Activated B cell treated with CpG ODN at 0.5 μM for 24 hours (primary cell): Measurements from ENCODE around the gene NAPB. TPM values are rescaled to one million over a fixed set of nuclear protein-coding genes. Genes with fewer than 3 reads are reported as not detected.

Experiments used
- ATAC-seq: fragments of 200-7000 bp; cut with Tn5 transposase; one replicate; pipeline ENCODE4 v1.10.0; 2021; ENCODE audit warnings: low read depth, mild to moderate bottlenecking, moderate library complexity
- CTCF ChIA-PET: fragments of 350-600 bp; sonication (Branson Sonifier 250); formaldehyde crosslinking; loops from one replicate; lab custom pipeline; 2021; ENCODE audit warnings: antibody characterized with exemption; lab: Charles Lee
- POLR2A ChIA-PET: fragments of 350-600 bp; sonication (Branson Sonifier 250); formaldehyde crosslinking; loops from one replicate; lab custom pipeline; 2021; ENCODE audit warnings: antibody characterized with exemption; lab: Charles Lee
- DNase-seq: peaks from one replicate; pipeline ENCODE4 v3.0.0; 2022
- H3K27ac Mint-ChIP-seq: one replicate; pipeline ENCODE4 v1.8.0; 2020; ENCODE audit warnings: mixed read lengths
- H3K27me3 Mint-ChIP-seq: one replicate; pipeline ENCODE4 v1.8.0; 2021; ENCODE audit warnings: mixed read lengths
- H3K36me3 Mint-ChIP-seq: one replicate; pipeline ENCODE4 v1.8.0; 2021; ENCODE audit warnings: low read depth, mixed read lengths
- H3K4me1 Mint-ChIP-seq: one replicate; pipeline ENCODE4 v1.8.0; 2021; ENCODE audit warnings: mixed read lengths
- H3K4me3 Mint-ChIP-seq: one replicate; pipeline ENCODE4 v1.8.0; 2020; ENCODE audit warnings: mild to moderate bottlenecking, mixed read lengths
- H3K9me3 Mint-ChIP-seq: one replicate; pipeline ENCODE4 v1.8.0; 2020; ENCODE audit warnings: mixed read lengths
- intact Hi-C: fragments of 100-400 bp; cut with micrococcal nuclease; formaldehyde crosslinking; loops from one replicate; pipeline ENCODE4 v1.15.1; 2024
- total RNA-seq: library from RNA; stranded (reverse); gene quantifications from 2 replicates; pipeline ENCODE4 v1.2.3, GENCODE V29; 2022
- TF ChIP-seq, protein P1 (sequence below): fragments of 200-600 bp; IDR thresholded peaks from one replicate; pipeline ENCODE4 v1.8.0; 2022; ENCODE audit warnings: antibody characterized with exemption, mild to moderate bottlenecking

Gene NAPB
- total RNA-seq, 1 donor from 2014 or later = 7.8 TPM

DNA sequence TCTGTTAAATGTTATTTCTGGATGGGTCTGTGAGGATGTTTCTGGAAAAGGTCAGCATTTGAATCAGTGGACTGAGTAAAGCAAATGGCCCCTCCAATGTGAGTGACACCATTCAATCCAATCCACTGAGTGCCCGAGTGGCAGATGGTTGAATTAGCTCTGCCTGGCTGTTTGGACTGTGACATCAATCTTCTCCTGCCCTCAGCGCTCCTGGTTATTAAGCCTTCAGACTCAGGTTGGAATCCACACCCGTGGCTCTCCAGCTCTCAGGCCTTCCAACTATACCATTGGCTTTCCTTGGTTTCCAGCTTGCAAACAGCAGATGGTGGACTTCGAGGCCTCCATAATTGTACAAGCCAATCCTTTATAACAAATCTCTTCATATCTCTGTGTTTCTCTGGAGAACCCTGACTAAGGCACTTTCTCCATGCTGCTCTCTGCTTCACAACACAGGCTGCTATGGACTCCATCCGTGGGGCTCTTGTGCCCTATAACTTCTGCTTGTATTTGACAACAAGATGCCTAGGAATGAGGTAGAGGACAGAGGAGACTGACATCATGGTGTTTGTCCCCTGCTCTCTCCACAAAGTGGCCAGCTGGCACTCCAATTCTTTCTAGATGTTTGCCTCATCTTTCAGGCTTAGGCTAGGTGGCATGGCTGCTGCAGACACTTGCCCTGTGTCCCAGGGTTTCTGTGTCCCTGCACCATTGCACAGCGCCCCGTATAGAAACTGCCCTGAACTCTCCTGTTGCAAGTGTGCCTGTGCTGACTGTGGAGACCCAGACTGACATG lies 13.4 kb upstream of the NAPB start:
- no peaks in the 10 kb centered on the region for H3K36me3 Mint-ChIP-seq
- no peak overlapping the region for H3K27ac Mint-ChIP-seq
- CTCF ChIA-PET = interaction anchor here (2.3 kb wide), 1 partner anchor 9 kb away, joined by 9 read pairs; no protein-coding TSS in a partner anchor
- POLR2A ChIA-PET = no interaction called here
- ATAC-seq (no peak), DNase-seq (no peak)
- TF ChIP-seq, protein P1, sequence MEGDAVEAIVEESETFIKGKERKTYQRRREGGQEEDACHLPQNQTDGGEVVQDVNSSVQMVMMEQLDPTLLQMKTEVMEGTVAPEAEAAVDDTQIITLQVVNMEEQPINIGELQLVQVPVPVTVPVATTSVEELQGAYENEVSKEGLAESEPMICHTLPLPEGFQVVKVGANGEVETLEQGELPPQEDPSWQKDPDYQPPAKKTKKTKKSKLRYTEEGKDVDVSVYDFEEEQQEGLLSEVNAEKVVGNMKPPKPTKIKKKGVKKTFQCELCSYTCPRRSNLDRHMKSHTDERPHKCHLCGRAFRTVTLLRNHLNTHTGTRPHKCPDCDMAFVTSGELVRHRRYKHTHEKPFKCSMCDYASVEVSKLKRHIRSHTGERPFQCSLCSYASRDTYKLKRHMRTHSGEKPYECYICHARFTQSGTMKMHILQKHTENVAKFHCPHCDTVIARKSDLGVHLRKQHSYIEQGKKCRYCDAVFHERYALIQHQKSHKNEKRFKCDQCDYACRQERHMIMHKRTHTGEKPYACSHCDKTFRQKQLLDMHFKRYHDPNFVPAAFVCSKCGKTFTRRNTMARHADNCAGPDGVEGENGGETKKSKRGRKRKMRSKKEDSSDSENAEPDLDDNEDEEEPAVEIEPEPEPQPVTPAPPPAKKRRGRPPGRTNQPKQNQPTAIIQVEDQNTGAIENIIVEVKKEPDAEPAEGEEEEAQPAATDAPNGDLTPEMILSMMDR = no peak
- H3K4me1 Mint-ChIP-seq = no peaks in the 10 kb centered on the region
- no peak overlapping the region for H3K4me3 Mint-ChIP-seq
- intact Hi-C loops = no loop called here
- peaks cover 3% of the 10 kb centered on the region for H3K27me3 Mint-ChIP-seq
- no peaks in the 10 kb centered on the region for H3K9me3 Mint-ChIP-seq

DNA sequence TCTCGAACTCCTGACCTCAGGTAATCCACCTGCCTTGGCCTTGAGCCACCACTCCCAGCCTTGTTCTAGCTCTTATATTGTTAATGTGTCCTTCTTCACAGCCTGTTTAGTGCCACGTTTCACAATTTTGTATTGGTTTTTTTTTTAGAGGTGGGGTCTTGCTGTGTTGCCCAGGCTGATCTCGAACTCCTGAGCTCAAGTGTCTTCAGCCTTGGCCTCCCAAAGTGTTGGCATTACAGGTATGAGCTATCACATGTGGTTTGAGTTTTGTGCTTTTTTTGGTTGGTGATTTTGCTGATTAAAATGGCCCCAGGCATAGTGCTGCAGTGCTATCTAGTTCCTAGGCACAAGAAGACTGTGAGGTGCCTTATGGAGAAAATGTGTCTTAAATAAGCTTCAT lies 12.3 kb upstream of the NAPB start:
- POLR2A ChIA-PET = no interaction called here
- intact Hi-C loops = no loop called here
- Mint-ChIP-seq H3K27ac (no peak overlapping the region), H3K36me3 (no peaks in the 10 kb centered on the region), H3K27me3 (peaks cover 3% of the 10 kb centered on the region), H3K4me3 (no peak overlapping the region), H3K9me3 (no peaks in the 10 kb centered on the region), H3K4me1 (no peaks in the 10 kb centered on the region)
- DNase-seq (no peak), ATAC-seq (no peak)
- CTCF ChIA-PET = interaction anchor here (1.0 to 2.3 kb wide), 2 partner anchors 10 to 11 kb away, joined by 3 to 9 read pairs; no protein-coding TSS in a partner anchor
- TF ChIP-seq, protein P1 = no peak

DNA sequence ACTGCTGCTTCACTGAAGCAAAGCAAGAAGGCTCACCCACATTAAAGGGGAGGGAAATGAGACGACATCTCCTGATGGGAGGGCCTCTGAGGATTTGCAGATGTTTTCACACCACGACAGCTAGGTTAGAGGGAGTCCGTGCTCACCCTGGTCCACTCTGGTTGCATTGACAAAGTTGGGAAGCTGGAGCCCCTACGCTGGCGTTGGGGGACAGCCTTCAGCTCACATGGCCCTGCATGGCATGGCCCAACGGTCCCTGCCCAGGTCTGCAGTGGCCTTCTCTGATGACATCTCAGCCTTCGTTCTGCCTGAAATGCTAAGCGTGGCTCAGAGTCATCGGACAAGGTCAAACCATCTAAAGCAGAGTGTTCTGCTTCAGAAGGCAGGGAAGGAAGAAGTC lies 3.8 kb upstream of the NAPB start:
- H3K9me3 Mint-ChIP-seq = no peaks in the 10 kb centered on the region
- H3K27ac Mint-ChIP-seq = no peak overlapping the region
- DNase-seq = no peak
- ATAC-seq = no peak
- intact Hi-C loops = no loop called here
- CTCF ChIA-PET = no interaction called here
- POLR2A ChIA-PET = no interaction called here
- TF ChIP-seq, protein P1 = no peak
- no peaks in the 10 kb centered on the region for H3K36me3 Mint-ChIP-seq
- H3K4me3 Mint-ChIP-seq = no peak overlapping the region
- peaks cover 13% of the 10 kb centered on the region for H3K27me3 Mint-ChIP-seq
- peaks cover 7% of the 10 kb centered on the region for H3K4me1 Mint-ChIP-seq

DNA sequence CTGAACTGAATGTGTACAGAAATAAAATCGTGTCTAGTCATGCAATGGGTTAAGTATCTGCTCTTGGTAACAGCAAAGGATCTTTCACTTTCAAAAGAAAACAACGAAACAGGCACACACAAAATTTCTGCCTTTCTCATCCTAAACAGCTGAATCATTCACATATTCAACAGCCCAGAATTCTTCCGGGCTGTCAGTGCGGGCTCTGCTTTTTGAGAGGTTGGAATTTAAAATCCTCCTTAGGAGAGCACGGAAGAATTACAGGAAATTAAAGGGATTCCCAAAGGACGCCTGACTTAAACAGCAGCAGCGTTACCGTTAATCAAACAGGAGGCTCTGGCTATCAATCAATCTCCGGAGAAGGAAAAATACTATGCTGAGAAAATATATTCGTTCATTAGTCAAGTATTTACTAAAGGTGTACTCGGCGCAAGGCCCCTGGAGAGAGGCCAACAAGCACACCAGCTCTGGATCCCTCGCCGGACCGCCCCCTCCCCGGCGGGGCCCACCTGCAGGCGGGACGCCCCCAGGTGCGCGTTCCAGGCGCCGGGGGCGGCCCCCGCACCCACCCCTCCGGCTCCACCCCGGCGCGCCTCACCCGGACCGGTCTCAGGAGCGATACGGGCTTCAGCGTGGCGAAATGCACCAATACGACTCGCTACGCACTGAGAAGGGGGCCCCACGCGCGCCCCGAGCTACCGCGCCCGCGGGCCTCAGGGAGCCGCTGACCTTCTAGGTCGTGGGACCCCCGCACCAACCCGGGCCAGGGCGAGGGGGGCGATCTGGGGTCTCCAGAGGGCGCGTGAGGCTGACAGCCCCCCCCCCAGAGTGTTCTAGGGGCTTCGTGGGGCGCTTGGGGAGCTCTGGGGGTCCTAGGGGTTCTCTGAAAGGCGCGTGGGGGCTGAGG lies 1.0 kb downstream of the NAPB start:
- Mint-ChIP-seq H3K9me3 (no peaks in the 10 kb centered on the region), H3K4me3 (peak overlapping the region; percentile 82), H3K27me3 (peaks cover 10% of the 10 kb centered on the region), H3K36me3 (peaks cover 2% of the 10 kb centered on the region), H3K4me1 (peaks cover 17% of the 10 kb centered on the region), H3K27ac (peak overlapping the region; percentile 71)
- ChIA-PET CTCF (interaction anchor here (1.2 to 1.9 kb wide), 3 partner anchors 9 to 70 kb away, joined by 4 to 20 read pairs (median 4); partner anchors contain the start of gene NXT1), POLR2A (interaction anchor here (1.7 to 3.6 kb wide), 2 partner anchors 62 to 69 kb away, joined by 8 to 67 read pairs; partner anchors contain the start of gene NXT1)
- TF ChIP-seq, protein P1 = no peak
- peak; percentile 19 for ATAC-seq
- DNase-seq = peak; percentile 39
- intact Hi-C loops = loop anchor here (5.0 kb wide), 1 partner anchor 1972 kb away; the partner anchor contains the start of gene ABHD12
